Fibroblast of upper back skin (primary cell): ENCODE data around the gene TRIO.
A peak's percentile ranks its signal among the peaks of the same experiment; 100 is the strongest.
"Not testable (repeated sequence)": the region's sequence is repeated elsewhere in the genome, so short reads cannot be mapped to it uniquely, and the experiment has no call there.

ENCODE experiments used
- DNase-seq: peaks from one replicate; pipeline ENCODE4 v3.0.0-alpha.2; 2013

Gene TRIO

GRCh38 chr5:14365831-14366430 is 222.8 kb downstream of the TRIO start:
- DNase-seq: peak; percentile 27

GRCh38 chr5:14366763-14367162 is 223.6 kb downstream of the TRIO start:
- no peak for DNase-seq

GRCh38 chr5:14367364-14367763 is 224.2 kb downstream of the TRIO start:
- no peak for DNase-seq

GRCh38 chr5:14369780-14370179 is 226.6 kb downstream of the TRIO start:
- no peak for DNase-seq

GRCh38 chr5:14370386-14370785 is 227.2 kb downstream of the TRIO start:
- no peak for DNase-seq

GRCh38 chr5:14373685-14374084 is 230.5 kb downstream of the TRIO start:
- DNase-seq: no peak

- DNase-seq: no peak
Observed at GRCh38 chr5:14374100-14374499, 231.0 kb downstream of the TRIO start.

- DNase-seq: no peak
Observed at GRCh38 chr5:14376789-14377188, 233.6 kb downstream of the TRIO start.

GRCh38 chr5:14379739-14380497 is 236.8 kb downstream of the TRIO start:
- no peak for DNase-seq

- DNase-seq: no peak
Observed at GRCh38 chr5:14380712-14381111, 237.6 kb downstream of the TRIO start.

- DNase-seq: no peak
Observed at GRCh38 chr5:14382640-14383039, 239.5 kb downstream of the TRIO start.

- no peak for DNase-seq
Observed at GRCh38 chr5:14383923-14384322, 240.8 kb downstream of the TRIO start.

GRCh38 chr5:14385019-14385418 is 241.9 kb downstream of the TRIO start:
- no peak for DNase-seq

GRCh38 chr5:14386884-14387624 is 243.9 kb downstream of the TRIO start:
- DNase-seq: no peak

- DNase-seq: no peak
Observed at GRCh38 chr5:14388741-14389140, 245.6 kb downstream of the TRIO start.

- not testable (repeated sequence) for DNase-seq
Observed at GRCh38 chr5:14392552-14392951, 249.4 kb downstream of the TRIO start.

GRCh38 chr5:14394365-14394764 is 251.2 kb downstream of the TRIO start:
- no peak for DNase-seq

- DNase-seq: no peak
Observed at GRCh38 chr5:14395411-14395810, 252.3 kb downstream of the TRIO start.

GRCh38 chr5:14396066-14396465 is 252.9 kb downstream of the TRIO start:
- no peak for DNase-seq

- DNase-seq: no peak
Observed at GRCh38 chr5:14396737-14397136, 253.6 kb downstream of the TRIO start.

- peak; percentile 75 for DNase-seq
Observed at GRCh38 chr5:14397717-14398116, 254.6 kb downstream of the TRIO start.

GRCh38 chr5:14399054-14399692 is 256.0 kb downstream of the TRIO start:
- peak; percentile 76 for DNase-seq

GRCh38 chr5:14400085-14400484 is 256.9 kb downstream of the TRIO start:
- DNase-seq: peak; percentile 95

GRCh38 chr5:14400611-14401010 is 257.5 kb downstream of the TRIO start:
- no peak for DNase-seq
